ENCODE measurements around the gene ITPRIPL1.
"Not testable (repeated sequence)": the region's sequence is repeated elsewhere in the genome, so short reads cannot be mapped to it uniquely, and the experiment has no call there.

The ITPRIPL1 gene

GRCh38 chr2:96325041-96325883 is at the start of gene ITPRIPL1:
Gene ITPRIPL1, plus strand, starts transcription at chr2:96325317. Its CDS starts 523 bp downstream, at chr2:96325840.
- peak; percentile 53 for DNase-seq

- DNase-seq = no peak
These were observed 48.2 kb upstream of the ITPRIPL1 start for GRCh38 chr2:96276787-96277499.

- DNase-seq = no peak
These were observed 37.8 kb upstream of the ITPRIPL1 start for GRCh38 chr2:96287273-96287856.

- no peak for DNase-seq
These were observed 33.4 kb upstream of the ITPRIPL1 start for GRCh38 chr2:96291751-96292150.

- not testable (repeated sequence) for DNase-seq
These were observed 30.8 kb upstream of the ITPRIPL1 start for GRCh38 chr2:96294271-96294670.

- no peak for DNase-seq
These were observed 28.2 kb upstream of the ITPRIPL1 start for GRCh38 chr2:96296925-96297324.

GRCh38 chr2:96301865-96302264 is 23.3 kb upstream of the ITPRIPL1 start:
- DNase-seq = no peak

- no peak for DNase-seq
These were observed 20.5 kb upstream of the ITPRIPL1 start for GRCh38 chr2:96304606-96305005.

- peak; percentile 95 for DNase-seq
These were observed 19.8 kb upstream of the ITPRIPL1 start, which contains the start of gene SNRNP200 for GRCh38 chr2:96305091-96305978. Gene SNRNP200, minus strand, starts transcription at chr2:96305546. Its CDS starts 109 bp downstream, at chr2:96305437.

GRCh38 chr2:96305979-96306308 is 19.2 kb upstream of the ITPRIPL1 start:
- DNase-seq = no peak

GRCh38 chr2:96306370-96306769 is 18.7 kb upstream of the ITPRIPL1 start:
- no peak for DNase-seq

GRCh38 chr2:96308248-96308647 is 16.9 kb upstream of the ITPRIPL1 start:
- DNase-seq = peak; percentile 5

- no peak for DNase-seq
These were observed 10.1 kb upstream of the ITPRIPL1 start for GRCh38 chr2:96315005-96315399.

- no peak for DNase-seq
These were observed 9.6 kb upstream of the ITPRIPL1 start for GRCh38 chr2:96315400-96316071.

- no peak for DNase-seq
These were observed 8.1 kb upstream of the ITPRIPL1 start for GRCh38 chr2:96316999-96317398.

- DNase-seq = no peak
These were observed 7.5 kb upstream of the ITPRIPL1 start for GRCh38 chr2:96317584-96317997.

GRCh38 chr2:96318723-96319122 is 6.4 kb upstream of the ITPRIPL1 start:
- peak; percentile 9 for DNase-seq

- no peak for DNase-seq
These were observed 5.7 kb upstream of the ITPRIPL1 start for GRCh38 chr2:96319396-96319795.

- no peak for DNase-seq
These were observed 4.8 kb upstream of the ITPRIPL1 start for GRCh38 chr2:96320326-96320725.

- no peak for DNase-seq
These were observed 4.1 kb upstream of the ITPRIPL1 start for GRCh38 chr2:96320728-96321622.

GRCh38 chr2:96323849-96324248 is 1.3 kb upstream of the ITPRIPL1 start:
- DNase-seq = no peak
